Adipose tissue (tissue), 3 donors: ENCODE results near the gene SARDH. TPM values are rescaled to one million over a fixed set of nuclear protein-coding genes. Genes with fewer than 3 reads are reported as not detected.

ENCODE experiments used
- H3K27ac ChIP-seq: one replicate; pipeline ENCODE4 v1.5.1; 2013; ENCODE audit warnings: low read depth, low read length
- WGBS, 3 donors: extraction: QIAGEN DNeasy Blood & Tissue Kit; methylation state at CpG; one replicate each; pipeline ENCODE4 v1.1.7; 2013; 5-methylcytosine and 5-hydroxymethylcytosine counted together
- polyA plus RNA-seq, 3 donors: library from polyadenylated mRNA; stranded (reverse); fragments of 200-250 nt; gene quantifications; one replicate each; pipeline ENCODE4 v1.2.3, GENCODE V29; 2013
- donor health status: healthy with polysubstance abuse.
- donor health status: Bipolar disorder and iron deficiency.
- donor health status: healthy.

SARDH gene
- polyA plus RNA-seq, 3 donors, result 1.2 to 6.5 (median 1.7) TPM

DNA sequence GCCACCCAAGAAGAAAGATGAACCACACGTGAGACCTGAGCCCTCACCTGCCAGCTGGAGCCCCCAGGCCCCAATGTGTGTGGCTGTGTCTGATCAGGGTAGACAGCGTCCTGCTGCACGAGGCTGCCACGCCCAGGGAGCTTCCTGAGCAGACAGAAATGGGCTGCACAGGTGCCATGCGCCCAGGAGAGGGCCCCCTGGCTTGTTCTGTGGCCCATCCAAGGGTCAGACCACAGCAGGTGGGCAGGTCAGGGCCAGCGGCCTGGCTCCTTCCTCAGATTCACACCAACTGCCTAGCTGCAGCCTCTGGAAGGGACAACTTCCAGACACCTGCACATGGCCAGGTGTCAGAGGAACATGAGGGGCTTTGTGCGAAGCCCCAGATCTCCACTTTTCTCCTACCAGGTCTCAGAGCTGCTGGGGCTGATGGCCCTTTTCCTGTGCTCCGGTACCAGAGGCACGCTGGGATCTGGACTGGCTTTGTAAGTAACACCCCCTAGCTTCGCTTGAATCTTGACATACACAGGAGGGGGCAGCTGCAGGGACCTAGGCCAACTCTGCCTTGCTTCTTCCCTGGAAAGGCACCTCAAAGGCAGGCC lies 10.8 kb downstream of the SARDH start:
- H3K27ac ChIP-seq, result no peak overlapping the region
- 64 to 76% (median 71%) methylated on average over 10 of the region's 10 CpGs for WGBS, 3 donors

DNA sequence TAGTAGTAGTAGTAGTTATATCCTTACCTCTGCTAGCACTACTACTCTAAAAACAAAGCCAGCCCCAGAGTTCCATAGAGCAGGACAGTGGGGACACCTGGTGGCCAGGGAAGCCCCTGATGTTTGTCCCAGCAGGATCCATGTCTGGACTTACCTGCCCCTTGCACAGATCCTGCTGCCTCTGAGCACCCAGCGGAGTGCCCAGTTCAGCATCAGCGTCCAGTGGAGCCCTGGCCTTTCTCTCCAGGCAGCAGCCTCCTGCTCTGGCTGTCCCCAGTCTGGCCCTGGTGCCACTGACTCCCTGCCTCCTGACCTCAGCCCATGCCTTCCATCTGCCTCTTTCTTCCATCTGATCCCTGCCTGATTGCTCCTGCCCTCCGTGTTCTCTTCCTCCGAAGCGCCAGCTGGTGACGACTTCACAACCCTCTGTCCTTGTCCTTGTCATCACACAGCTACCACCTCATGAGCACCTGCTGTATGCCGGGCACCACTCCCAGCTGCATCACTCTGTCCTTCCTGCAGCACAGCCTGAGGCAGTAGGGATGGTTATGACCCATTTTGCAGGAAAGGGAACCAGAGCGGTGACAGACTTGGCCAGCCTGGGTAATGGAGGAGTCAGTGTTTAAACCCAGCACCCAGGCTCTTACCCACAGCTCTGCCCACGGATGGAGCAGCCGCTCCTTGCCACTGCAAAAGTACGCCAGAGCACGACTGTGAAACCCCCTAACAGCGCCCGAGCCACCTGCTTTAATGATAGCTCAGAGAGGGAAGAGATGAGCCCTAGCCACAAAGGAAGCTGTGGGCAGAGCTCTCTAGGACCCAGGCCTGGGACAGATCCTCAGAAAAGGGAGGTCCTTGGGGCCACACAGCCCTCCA lies 11.5 kb downstream of the SARDH start:
- WGBS, 3 donors, result 61 to 68% (median 63%) methylated on average over 14 of the region's 14 CpGs
- no peak overlapping the region for H3K27ac ChIP-seq

DNA sequence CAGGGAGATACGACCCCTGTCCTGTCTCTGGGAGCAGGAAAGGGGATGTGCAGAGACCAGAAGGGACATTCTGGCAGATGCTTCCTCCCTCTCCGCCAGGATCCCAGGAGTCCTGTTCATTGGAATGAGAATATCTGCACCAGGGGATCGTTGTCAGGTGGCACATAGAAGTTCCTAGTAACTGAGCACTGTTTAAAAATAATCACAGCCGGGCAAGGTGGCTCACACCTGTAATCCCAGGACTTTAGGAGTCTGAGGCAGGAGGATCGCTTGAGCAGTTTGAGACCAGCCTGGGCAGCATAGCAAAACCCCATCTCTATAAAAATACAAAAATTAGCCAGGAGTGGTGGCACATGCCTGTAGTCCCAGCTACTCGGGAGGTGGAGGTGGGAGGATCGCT lies 12.3 kb downstream of the SARDH start:
- WGBS, 3 donors, result 76 to 81% (median 78%) methylated on average over 7 of the region's 7 CpGs
- no peak overlapping the region for H3K27ac ChIP-seq

DNA sequence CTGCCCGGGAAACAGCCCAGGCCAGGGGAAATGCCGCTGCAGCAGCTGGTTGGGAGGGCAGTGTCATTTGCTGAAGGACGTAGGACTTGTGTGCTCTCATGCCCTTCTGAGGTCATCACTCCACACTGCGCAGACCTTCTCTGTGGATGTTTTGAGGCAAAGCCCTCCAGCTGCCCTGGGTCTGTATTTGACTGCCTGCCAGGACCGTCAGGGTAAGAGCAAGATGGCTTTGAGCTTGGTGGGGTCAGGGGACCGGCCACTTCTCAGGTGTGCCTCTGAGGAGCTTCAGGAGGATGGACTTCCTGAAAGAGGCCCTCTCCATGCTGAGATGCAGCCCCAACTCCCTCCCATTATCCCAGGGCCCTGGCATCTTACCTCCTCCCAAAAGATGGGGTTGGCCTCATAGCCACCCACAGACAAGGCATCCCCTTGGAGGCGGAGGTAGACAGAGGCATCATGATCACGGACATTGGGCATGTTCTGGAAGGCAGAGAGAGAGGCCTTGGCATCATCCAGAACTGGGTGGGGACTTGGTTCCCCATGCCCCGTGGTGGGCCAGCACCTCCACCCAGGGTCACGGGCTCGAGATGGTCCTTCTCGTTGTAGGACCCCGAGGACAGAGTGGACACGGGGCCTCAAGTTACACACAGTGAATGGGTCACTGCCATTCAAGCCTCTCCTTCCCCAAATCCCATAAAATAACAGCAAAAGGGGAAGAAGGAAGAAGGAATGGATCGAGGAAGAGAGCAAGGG lies 19.4 kb downstream of the SARDH start:
- no peak overlapping the region for H3K27ac ChIP-seq
- 91 to 92% (median 92%) methylated on average over 15 of the region's 15 CpGs for WGBS, 3 donors

DNA sequence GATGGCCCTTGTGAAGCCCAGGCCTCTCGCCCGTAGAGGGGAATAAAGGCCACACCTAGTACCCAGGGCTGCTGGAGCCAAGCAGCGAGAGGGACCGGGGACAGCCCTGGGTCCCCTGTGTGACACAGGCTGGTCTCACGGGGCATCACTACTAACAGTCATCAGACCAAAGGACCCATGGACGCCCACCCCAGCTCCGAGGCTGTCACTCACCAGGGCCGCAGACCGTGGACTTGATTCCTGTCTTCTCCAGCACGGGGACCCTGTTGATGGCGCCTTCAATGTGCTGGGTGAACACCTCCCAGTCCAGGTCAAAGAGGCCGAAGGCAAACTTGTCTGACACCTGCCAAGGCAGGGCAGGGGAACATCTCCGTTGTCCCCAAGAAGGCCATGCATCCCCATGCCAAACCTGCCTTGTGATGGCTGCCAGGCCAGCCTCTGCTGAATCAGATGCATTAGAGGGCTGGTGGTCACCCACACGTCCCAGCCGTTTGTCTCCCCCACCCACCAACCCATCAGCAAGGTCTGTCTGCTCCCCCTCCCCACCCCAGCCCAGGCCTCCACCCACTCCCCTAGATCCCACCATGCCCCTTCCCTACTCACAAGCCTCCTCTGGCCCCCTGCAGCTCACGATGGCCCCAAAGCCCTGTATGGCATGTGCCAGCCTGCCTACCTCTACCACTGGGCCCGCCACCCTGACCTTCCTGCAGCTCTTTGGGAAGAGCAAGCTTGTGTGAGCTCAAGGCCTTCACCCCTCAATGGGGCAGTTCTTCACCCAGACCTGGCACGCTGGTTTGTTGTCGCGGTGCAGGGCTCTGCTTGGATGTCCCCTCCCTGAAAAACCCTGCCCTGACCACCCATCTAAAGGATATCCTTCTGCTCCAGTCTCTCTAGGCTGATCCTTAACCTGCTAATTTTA lies 20.8 kb downstream of the SARDH start:
- WGBS, 3 donors, result 94 to 95% (median 94%) methylated on average over 20 of the region's 20 CpGs
- no peak overlapping the region for H3K27ac ChIP-seq

DNA sequence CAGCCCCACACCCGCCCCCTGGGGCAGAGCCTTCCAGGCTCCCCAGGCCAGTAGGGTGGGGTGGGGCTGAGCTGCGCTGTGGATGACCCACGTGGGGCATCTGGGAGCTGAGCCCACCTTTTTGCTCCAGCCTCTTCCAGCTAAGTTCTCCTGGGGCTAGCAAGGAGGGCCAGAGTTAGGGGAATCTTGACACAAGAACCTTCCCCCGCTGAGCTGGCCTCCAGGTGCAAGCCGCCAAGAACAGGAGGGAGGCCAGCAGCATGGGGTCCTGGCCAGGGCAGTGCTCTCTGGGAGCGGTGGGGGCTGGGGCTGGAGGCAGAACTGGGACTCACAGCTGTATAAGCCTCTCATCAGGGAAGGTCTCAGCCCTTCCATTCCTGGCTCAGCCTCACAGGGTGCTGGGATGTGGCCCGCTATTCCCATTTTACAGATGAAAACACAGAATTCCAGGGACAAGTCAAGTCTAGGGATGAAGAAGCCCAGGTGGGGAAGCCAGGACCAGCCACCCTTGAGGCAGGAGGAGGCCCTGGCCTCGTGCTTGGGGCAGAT lies 21.5 kb downstream of the SARDH start:
- no peak overlapping the region for H3K27ac ChIP-seq
- 71 to 77% (median 74%) methylated on average over 8 of the region's 8 CpGs for WGBS, 3 donors

DNA sequence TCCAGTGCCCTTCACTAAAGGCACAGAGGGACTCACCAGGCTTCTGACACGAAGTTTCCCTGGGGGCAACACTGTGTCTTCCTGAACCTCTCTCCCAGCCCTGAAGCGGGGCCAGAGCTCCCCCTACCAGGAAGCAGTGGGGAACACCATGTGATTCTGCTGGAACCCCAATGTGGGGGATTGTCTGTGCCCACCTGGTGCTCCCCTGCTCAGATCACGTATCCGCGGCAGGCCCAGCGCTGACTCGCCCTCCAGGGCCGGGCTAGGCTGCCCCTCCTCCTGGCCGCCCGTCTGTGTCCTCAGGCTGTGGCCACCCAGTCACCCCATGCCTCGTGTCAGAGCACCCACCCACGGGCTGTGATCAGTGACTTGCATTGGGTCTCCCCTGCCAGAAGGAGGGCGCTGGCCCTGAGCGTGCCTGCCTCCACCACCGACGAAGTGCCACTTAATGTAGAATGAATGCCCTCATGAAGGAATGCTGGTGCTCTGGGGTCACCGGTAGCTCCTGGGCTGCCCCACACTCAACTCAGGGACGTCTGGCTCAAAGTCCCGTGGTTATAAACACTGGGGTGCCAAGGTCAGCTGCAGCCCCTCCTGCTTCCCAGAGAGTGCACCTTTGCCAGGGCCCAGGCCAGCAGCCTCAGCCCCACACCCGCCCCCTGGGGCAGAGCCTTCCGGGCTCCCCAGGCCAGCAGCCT lies 22.1 kb downstream of the SARDH start:
- 64 to 73% (median 68%) methylated on average over 21 of the region's 21 CpGs for WGBS, 3 donors
- no peak overlapping the region for H3K27ac ChIP-seq

DNA sequence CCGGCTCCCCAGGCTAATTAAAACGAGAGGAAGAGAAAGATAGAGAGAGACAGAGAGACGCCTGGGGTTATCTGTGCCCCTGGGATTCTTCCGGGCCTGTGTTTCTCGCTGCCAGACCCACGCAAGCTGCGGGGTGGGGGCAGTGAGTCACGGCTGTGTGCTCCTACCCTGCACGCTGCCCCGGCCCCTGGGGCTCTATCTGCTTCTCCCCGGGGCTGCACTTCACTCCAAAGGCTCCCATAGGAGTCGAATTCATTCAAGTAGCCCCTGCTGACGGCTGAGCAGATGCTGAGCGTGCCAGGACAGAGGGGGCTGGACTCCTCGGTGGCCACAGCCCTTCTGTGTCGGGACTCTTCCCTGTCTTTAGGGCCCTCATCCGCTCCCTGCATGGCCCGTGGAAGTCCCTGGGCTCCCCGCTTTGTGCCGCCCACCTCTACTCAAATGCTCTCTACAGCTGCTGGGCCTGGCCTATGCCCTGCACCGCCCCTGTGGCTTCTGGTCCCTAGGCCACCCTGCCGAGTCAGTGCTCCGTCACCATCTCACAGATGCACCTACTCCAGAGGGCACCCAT lies 22.8 kb downstream of the SARDH start:
- no peak overlapping the region for H3K27ac ChIP-seq
- 58 to 76% (median 69%) methylated on average over 22 to 23 of the region's 23 CpGs for WGBS, 3 donors

DNA sequence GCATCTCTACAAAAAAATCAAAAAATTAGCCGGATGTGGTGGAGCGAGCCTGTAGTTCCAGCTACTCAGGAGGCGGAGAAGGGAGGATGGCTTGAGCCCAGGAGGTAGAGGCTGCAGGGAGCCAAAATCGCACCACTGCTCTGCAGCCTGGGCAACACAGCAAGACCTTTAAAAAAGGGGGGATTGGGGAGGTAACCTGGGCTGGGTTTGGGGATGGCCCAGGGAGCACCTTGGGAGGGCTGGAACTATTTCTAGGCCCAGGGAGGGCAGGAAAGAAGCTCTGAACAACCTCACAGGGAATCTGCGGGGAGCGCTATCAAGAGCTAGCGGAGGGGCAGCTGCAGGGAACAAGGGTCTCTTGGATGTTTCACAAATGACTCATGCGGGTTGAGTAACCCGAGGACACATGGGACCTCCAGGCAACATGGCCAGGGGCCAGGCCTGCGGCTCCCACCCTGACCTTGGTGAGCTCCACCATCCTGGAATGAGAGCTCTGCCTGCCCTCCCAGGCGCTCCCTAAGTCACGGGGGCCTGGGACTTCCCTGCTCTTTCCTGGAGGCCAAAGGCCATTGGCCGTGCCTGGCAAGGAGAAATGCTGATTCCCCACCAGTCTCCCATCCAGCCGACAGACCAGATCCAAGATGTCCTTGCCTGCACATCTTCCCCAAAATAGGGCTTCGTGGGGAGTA lies 23.4 kb downstream of the SARDH start:
- WGBS, 3 donors, result 72 to 84% (median 76%) methylated on average over 15 of the region's 15 CpGs
- H3K27ac ChIP-seq, result no peak overlapping the region

DNA sequence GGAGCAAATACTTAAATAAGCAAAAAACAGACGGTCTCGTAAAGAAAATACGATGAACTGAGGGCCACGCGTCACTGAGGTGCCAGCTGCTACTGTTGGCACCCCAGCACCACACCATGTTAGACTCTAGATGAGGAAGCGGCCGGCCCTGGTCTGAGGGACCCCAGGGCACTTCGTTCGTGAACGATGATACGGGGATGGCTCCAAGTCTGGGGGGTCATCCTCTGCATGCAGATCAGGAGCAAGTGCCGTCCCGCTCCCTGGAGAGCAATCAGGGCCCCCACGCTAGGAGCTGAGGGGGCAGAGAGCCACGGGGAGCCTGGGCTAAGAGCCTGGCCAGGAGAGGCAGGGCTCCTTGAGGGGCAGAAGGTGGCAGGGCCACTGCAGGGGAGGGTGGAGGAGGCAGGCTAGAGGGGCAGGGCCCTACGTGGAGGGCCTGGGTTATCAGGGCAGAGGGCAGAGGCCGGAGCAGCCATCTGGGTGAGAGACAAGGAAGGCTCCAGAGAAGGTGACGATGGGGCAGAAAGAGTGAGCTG lies 24.1 kb downstream of the SARDH start:
- H3K27ac ChIP-seq, result no peak overlapping the region
- 86 to 88% (median 87%) methylated on average over 16 to 18 of the region's 18 CpGs for WGBS, 3 donors

DNA sequence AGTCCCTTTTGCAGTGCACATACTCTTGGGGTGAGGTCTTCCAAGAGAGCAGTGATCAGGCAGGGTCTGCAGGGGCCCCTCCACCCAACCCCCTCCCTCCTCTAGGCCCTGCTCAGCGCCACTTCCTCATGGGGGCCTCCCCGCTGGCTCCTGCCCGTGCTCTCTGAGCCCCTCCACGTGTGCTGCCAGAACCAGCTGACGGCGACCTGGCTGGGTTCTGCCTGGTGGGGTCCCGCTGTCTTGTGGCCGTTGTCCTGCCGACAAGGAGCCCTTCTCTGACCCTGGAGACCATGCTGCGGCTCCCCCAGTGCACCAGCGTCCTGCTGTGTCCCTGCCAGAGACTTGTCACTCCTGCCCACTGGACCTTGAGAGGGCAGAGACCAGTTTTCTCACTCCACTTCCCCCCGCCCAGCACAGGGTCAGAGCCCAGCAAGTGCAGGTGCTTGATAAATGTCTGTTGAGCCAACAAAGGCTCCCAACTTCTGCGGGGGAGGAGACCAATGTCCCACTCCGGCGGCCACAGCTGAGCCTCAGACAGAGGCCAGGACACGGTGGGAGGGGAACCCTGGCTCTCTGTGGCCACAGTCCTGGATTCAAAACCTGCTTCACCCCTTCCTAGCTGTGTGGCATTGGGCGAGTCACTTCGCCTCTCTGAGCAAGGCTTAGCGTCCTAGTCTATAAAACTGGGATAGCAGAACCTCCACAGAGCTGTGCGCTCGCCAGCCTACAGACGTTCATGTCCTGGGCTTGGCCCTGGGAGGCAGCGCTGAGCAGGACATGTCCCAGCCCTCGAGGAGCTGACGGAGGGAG lies 24.8 kb downstream of the SARDH start:
- WGBS, 3 donors, result 70 to 76% (median 73%) methylated on average over 25 of the region's 25 CpGs
- H3K27ac ChIP-seq, result no peak overlapping the region

DNA sequence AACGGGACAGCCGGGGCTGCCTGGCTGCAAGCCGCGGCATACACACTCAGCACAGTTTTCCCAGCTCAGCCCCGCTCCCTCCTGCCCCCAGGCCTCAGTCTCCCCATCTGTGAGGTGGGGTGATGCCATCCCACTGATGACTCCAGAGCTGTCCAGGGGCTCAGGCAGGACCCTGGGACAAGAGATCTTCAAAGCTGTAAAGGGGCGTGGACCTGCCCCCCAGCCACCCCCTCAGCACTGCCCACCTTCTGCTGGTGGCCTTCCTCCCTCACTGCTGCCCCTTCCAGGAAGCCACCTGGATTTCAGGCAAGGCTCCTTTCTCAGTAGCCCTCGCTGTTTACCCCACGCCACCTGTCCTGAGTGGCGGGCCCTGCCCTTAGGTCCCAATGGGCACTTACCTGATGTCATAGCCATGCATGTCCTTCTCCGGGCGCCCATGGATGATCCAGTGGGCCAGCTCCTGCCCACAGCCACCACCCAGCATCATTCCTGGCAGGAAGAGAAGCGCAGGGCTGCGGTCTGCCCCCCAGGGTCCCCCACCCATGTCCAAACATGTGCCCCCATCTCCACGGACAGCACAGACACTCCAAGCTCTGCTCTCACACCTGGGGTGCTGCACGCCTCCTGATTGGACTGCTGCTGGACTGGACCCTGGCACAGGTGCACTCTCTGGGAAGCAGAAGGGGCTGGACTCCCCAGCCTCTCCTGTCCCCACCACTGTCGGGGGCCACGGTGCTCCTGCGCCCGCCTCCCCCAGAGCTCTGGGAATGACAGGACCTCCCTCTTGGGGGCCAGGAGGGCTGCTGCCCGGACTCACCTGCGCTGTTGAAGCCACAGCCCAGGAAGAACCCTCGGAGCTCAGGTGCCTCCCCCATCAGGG lies 25.7 kb downstream of the SARDH start:
- WGBS, 3 donors, result 87 to 92% (median 91%) methylated on average over 22 of the region's 22 CpGs
- no peak overlapping the region for H3K27ac ChIP-seq

DNA sequence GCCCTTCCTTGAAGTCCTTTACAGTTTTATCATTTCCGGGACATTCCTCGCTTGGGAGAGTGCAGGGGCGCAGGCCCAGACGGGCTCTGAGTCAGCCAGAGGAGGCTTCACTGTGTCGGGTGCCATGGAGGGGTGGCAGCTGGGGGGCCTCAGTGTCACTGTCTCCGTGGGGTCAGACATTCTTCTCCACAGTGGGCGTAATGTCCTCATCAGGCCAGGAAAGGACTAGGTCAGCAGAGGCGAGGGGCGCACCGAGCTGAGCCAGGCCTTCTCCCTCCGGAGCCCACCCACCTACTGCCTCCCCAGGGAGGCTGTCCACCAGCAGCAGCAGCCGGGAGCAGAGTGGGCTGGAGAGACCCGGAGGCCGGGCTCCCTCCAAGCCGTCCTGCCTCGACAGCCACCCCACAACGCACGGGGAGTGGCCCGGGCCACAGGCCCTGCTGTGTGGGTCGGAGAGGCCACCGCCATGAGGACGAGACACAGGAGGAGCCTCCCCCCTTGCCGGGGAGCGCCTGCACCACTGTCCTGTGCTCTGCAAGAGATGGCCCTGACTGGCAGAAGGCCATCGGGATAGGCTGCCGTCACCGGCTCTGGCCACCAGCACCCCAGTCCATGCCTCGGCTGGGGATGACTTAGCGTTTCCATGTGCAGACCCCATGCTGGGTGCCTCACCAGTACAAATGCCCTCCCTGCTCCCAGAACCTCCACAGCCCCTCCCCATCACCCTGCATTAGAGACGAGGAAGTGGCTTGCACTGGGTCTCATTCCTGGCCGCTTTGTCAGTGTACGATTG lies 26.5 kb downstream of the SARDH start:
- H3K27ac ChIP-seq, result no peak overlapping the region
- 72 to 85% (median 83%) methylated on average over 29 to 32 of the region's 32 CpGs for WGBS, 3 donors
